HepG2 (cell line): ENCODE data around the gene MRRF. TPM values are rescaled to one million over a fixed set of nuclear protein-coding genes. Genes with fewer than 3 reads are reported as not detected.

ENCODE experiments used
- ATAC-seq: fragments of 200-7000 bp; cut with Tn5 transposase; 3 replicates; pipeline ENCODE4 v1.9.1; 2020; ENCODE audit warnings: mild to moderate bottlenecking, moderate library complexity
- BruUV-seq: library from RNA; stranded (reverse); fragments of 400-500 nt; replicated peaks from 2 replicates; lab custom pipeline; 2021; lab: Mats Ljungman, UMichigan
- CTCF ChIA-PET: fragments of 300-600 bp; formaldehyde crosslinking; extraction: SDS; loops from one replicate; lab custom pipeline; 2021; ENCODE audit warnings: low total read pairs, inconsistent platforms, low intra/inter-chr PET ratio; lab: Yijun Ruan, JAX
- POLR2A ChIA-PET: fragments of 350-600 bp; sonication (Branson Sonifier 250); formaldehyde crosslinking; loops from one replicate; lab custom pipeline; 2020; ENCODE audit warnings: antibody characterized with exemption, inconsistent platforms; lab: Yijun Ruan, JAX
- DNase-seq: peaks from one replicate; pipeline ENCODE4 v3.0.0-alpha.2; 2015; ENCODE audit warnings: low spot score
- FAIRE-seq: peaks from 3 replicates; lab custom pipeline; 2011; peaks lifted over from hg19 to GRCh38; lab: Jason Lieb, UNC
- H2AFZ ChIP-seq: one replicate; pipeline ENCODE4 v1.6.1; 2011; ENCODE audit warnings: low read length, inconsistent platforms
- H3K27ac ChIP-seq: fragments of 300-600 bp; 3 replicates; pipeline ENCODE4 v1.8.0; 2011; ENCODE audit warnings: mixed run types, mild to moderate bottlenecking, mixed read lengths, low read length, inconsistent platforms; ENCODE audit not compliant: insufficient read depth; ENCODE audit errors: extremely low read length
- H3K27me3 ChIP-seq, 2 experiments: fragments of 200-600 bp in 1 of 2; 2 replicates in 1 of 2; 3 replicates in 1 of 2; pipeline versions ENCODE4 v1.6.0 to v1.8.0; 2011; ENCODE audit warnings: low read length in 2 of 2, mild to moderate bottlenecking in 2 of 2, moderate library complexity in 2 of 2, inconsistent platforms in 1 of 2; ENCODE audit not compliant: insufficient read depth in 2 of 2, control insufficient read depth in 1 of 2
- H3K36me3 ChIP-seq, 2 experiments: fragments of 200-600 bp in 1 of 2; replicated peaks in 1 of 2; 2 replicates in 1 of 2; 3 replicates in 1 of 2; pipeline versions ENCODE4 v1.5.1 to v1.8.0; 2011; ENCODE audit warnings: low read length in 2 of 2, inconsistent platforms in 1 of 2; ENCODE audit not compliant: insufficient read depth in 2 of 2, control insufficient read depth in 1 of 2
- H3K4me1 ChIP-seq: 2 replicates; pipeline ENCODE4 v1.5.1; 2012; ENCODE audit warnings: low read length, inconsistent platforms; ENCODE audit not compliant: insufficient read depth
- H3K4me2 ChIP-seq: 2 replicates; pipeline ENCODE4 v1.6.0; 2011; ENCODE audit warnings: low read depth, low read length, inconsistent platforms
- H3K4me3 ChIP-seq, 3 experiments: fragments of 200-600 bp in 1 of 3; sonication (generic), shearing (Covaris generic) in 1 of 3; replicated peaks in 1 of 3; 2 replicates each; pipeline ENCODE4 v1.5.1; 2011 to 2016; ENCODE audit warnings: low read length in 3 of 3, inconsistent platforms in 2 of 3, low read depth in 2 of 3, mild to moderate bottlenecking in 2 of 3, control low read depth in 1 of 3, mixed read lengths in 1 of 3; ENCODE audit not compliant: insufficient read depth in 1 of 3
- H3K79me2 ChIP-seq: one replicate; pipeline ENCODE4 v1.6.1; 2011; ENCODE audit warnings: low read length, inconsistent platforms; ENCODE audit not compliant: insufficient read depth
- H3K9ac ChIP-seq: 2 replicates; pipeline ENCODE4 v1.6.0; 2011; ENCODE audit warnings: mild to moderate bottlenecking, low read depth, low read length, inconsistent platforms; ENCODE audit not compliant: insufficient read depth
- H3K9me3 ChIP-seq: 2 replicates; pipeline ENCODE4 v1.5.1; 2012; ENCODE audit warnings: mild to moderate bottlenecking, low read length
- H4K20me1 ChIP-seq: 2 replicates; pipeline ENCODE4 v1.6.0; 2011; ENCODE audit warnings: inconsistent platforms, mild to moderate bottlenecking, low read length, moderate library complexity; ENCODE audit not compliant: insufficient read depth
- BCL3 ChIP-seq: sonication (generic); formaldehyde crosslinking; IDR thresholded peaks from 2 replicates; pipeline ENCODE4 v1.5.1; 2020; ENCODE audit warnings: mild to moderate bottlenecking, missing genetic modification reagents, moderate library complexity
- EZH2 ChIP-seq: conservative IDR thresholded peaks from 2 replicates; pipeline ENCODE4 v1.6.1; 2012; ENCODE audit warnings: mild to moderate bottlenecking, low read depth, low read length, moderate library complexity
- HNRNPLL ChIP-seq: fragments of 200-400 bp; formaldehyde crosslinking; IDR thresholded peaks from 2 replicates; pipeline ENCODE4 v1.6.1; 2017; ENCODE audit warnings: mild to moderate bottlenecking, low read depth, low read length; ENCODE audit not compliant: poor library complexity, severe bottlenecking
- TBX3 ChIP-seq: fragments of 450-650 bp; IDR thresholded peaks from 2 replicates; pipeline ENCODE4 v1.6.1; 2017; ENCODE audit warnings: antibody characterized with exemption, mild to moderate bottlenecking, inconsistent platforms, borderline replicate concordance
- ZNF263 ChIP-seq: sonication (generic); formaldehyde crosslinking; IDR thresholded peaks from 2 replicates; pipeline ENCODE4 v1.4.0; 2020; ENCODE audit warnings: missing genetic modification reagents
- WGBS: methylation state at CpG from one replicate; pipeline ENCODE4 v1.1.6; 2017; ENCODE audit warnings: low lambda C conversion rate; 5-methylcytosine and 5-hydroxymethylcytosine counted together
- in situ Hi-C: cut with HindIII; loops from 2 replicates; pipeline ENCODE4 v1.10.0; 2017; ENCODE audit warnings: low pct_unique_long_range_greater_than_20kb; ENCODE audit not compliant: extremely low pct_ligation_motif_present
- intact Hi-C: fragments of 100-400 bp; cut with micrococcal nuclease; formaldehyde crosslinking; loops from one replicate; pipeline ENCODE4 v1.10.0; 2022; ENCODE audit not compliant: unreplicated experiment
- polyA plus RNA-seq, 8 experiments: library from polyadenylated mRNA; depleted of rRNA in 3 of 8; stranded (reverse) in 7 of 8; unstranded in 1 of 8; fragments of >200 nt; fragmentation: Illumina TruSeq in 4 of 8; extraction: Trizol in 4 of 8; gene quantifications; 2 replicates each; pipeline versions ENCODE4 v1.2.1 to v1.2.3, GENCODE V29; 2011 to 2016; ENCODE audit warnings: low read depth in 4 of 8, missing spikeins in 1 of 8, mixed read lengths in 1 of 8; ENCODE audit not compliant: insufficient read depth in 1 of 8
- total RNA-seq, 5 experiments: library from RNA; depleted of rRNA; stranded (reverse); fragments of >200 nt; fragmentation: Illumina TruSeq; extraction: Trizol; gene quantifications; 2 replicates each; pipeline ENCODE4 v1.2.3, GENCODE V29; 2016; ENCODE audit warnings: low read depth in 1 of 5

The MRRF gene
- total and polyA plus RNA-seq, 2 of the 13 experiments (the other 11 are each of a cell fraction or from before 2014, with no cell fraction given), result 37.3 to 44.3 TPM

DNA sequence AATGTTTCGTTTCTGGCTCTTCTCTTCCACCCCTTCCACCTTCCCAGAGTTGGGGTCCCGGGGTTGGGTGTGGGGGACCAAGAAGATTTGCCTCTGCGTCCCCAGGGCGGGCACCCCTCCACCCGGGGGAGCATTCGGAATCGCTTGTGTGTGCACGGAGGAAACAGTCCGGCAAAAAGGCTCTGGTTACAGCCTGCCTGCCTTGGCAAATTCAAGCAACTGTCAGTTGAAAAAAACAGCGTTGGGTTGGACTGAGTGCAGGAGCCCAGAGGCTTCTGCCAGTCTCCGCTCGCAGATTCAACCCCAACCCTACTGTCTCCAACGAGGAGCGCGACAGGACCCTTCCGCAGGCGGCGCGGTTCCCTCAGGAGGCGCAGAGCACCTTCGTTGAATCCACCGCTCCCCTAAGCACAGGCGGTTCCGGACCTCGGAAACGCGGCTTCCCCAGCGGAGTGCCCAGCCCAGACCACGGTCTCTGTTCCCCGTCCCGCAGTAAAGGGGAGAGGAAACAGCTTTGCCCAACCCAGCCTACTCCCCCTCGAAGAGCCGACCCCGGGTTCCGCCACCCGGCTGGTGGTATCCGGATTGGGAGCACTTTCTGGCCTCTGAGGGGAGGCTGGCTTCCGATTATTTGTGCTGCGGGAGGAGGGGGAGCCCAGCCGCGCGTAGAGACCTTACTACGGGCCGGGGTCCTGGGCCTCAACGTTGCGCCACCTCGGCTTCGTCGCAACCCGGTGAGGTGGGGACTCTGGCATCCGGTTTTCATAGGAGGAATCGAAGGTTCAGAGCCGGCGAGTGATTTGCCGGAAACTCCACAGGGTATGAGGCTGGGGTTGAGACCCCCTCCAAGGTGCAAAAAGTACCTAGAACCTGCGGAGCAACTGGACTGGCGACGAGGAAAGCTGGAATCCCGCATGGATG lies 45.5 kb upstream of the MRRF start:
- no peaks in the 10 kb centered on the region for H3K36me3 ChIP-seq
- no peaks in the 10 kb centered on the region for H3K79me2 ChIP-seq
- DNase-seq (no peak), ATAC-seq (peak; percentile 26), FAIRE-seq (no peak)
- TF ChIP-seq TBX3 (no peak), HNRNPLL (peak; percentile 80), EZH2 (0 out of 2 replicates have a peak, but pooled peaks have one; percentile 38), ZNF263 (CRISPR knock-in tag) (peak; percentile 58), BCL3 (CRISPR knock-in tag) (no peak)
- no peak overlapping the region for H2AFZ ChIP-seq
- H3K4me3 ChIP-seq, result peak overlapping the region in 2 of 3 experiments; percentile 43 to 50; a peak in 3 of 6 replicates
- 35% methylated on average over 14 of the region's 59 CpGs for WGBS
- no peak overlapping the region for H3K9ac ChIP-seq
- no peak overlapping the region for H3K27ac ChIP-seq
- peaks cover 53% of the 10 kb centered on the region for H3K4me1 ChIP-seq
- ChIA-PET CTCF (no interaction called here), POLR2A (no interaction called here)
- in situ Hi-C loops, result no loop called here
- no TSS peak for BruUV-seq
- no peaks in the 10 kb centered on the region for H4K20me1 ChIP-seq
- H3K27me3 ChIP-seq, result peaks cover 6 to 84% of the 10 kb centered on the region in 2 experiments; a peak in 4 of 5 replicates
- intact Hi-C loops, result no loop called here
- H3K4me2 ChIP-seq, result peak overlapping the region; percentile 65
- H3K9me3 ChIP-seq, result no peaks in the 10 kb centered on the region
